HepG2 (cell line): Measurements from ENCODE around the gene GATC. TPM values are rescaled to one million over a fixed set of nuclear protein-coding genes. Genes with fewer than 3 reads are reported as not detected.

Source experiments
- ATAC-seq: fragments of 200-7000 bp; cut with Tn5 transposase; 3 replicates; pipeline ENCODE4 v1.9.1; 2020; ENCODE audit warnings: mild to moderate bottlenecking, moderate library complexity
- BruUV-seq: library from RNA; stranded (reverse); fragments of 400-500 nt; replicated peaks from 2 replicates; lab custom pipeline; 2021; lab: Mats Ljungman, UMichigan
- CTCF ChIA-PET: fragments of 300-600 bp; formaldehyde crosslinking; extraction: SDS; loops from one replicate; lab custom pipeline; 2021; ENCODE audit warnings: low total read pairs, inconsistent platforms, low intra/inter-chr PET ratio; lab: Yijun Ruan, JAX
- POLR2A ChIA-PET: fragments of 350-600 bp; sonication (Branson Sonifier 250); formaldehyde crosslinking; loops from one replicate; lab custom pipeline; 2020; ENCODE audit warnings: antibody characterized with exemption, inconsistent platforms; lab: Yijun Ruan, JAX
- DNase-seq: peaks from one replicate; pipeline ENCODE4 v3.0.0-alpha.2; 2015; ENCODE audit warnings: low spot score
- FAIRE-seq: peaks from 3 replicates; lab custom pipeline; 2011; peaks lifted over from hg19 to GRCh38; lab: Jason Lieb, UNC
- H2AFZ ChIP-seq: one replicate; pipeline ENCODE4 v1.6.1; 2011; ENCODE audit warnings: low read length, inconsistent platforms
- H3K27ac ChIP-seq: fragments of 300-600 bp; 3 replicates; pipeline ENCODE4 v1.8.0; 2011; ENCODE audit warnings: mixed run types, mild to moderate bottlenecking, mixed read lengths, low read length, inconsistent platforms; ENCODE audit not compliant: insufficient read depth; ENCODE audit errors: extremely low read length
- H3K27me3 ChIP-seq, 2 experiments: fragments of 200-600 bp in 1 of 2; 2 replicates in 1 of 2; 3 replicates in 1 of 2; pipeline versions ENCODE4 v1.6.0 to v1.8.0; 2011; ENCODE audit warnings: low read length in 2 of 2, mild to moderate bottlenecking in 2 of 2, moderate library complexity in 2 of 2, inconsistent platforms in 1 of 2; ENCODE audit not compliant: insufficient read depth in 2 of 2, control insufficient read depth in 1 of 2
- H3K36me3 ChIP-seq, 2 experiments: fragments of 200-600 bp in 1 of 2; replicated peaks in 1 of 2; 2 replicates in 1 of 2; 3 replicates in 1 of 2; pipeline versions ENCODE4 v1.5.1 to v1.8.0; 2011; ENCODE audit warnings: low read length in 2 of 2, inconsistent platforms in 1 of 2; ENCODE audit not compliant: insufficient read depth in 2 of 2, control insufficient read depth in 1 of 2
- H3K4me1 ChIP-seq: 2 replicates; pipeline ENCODE4 v1.5.1; 2012; ENCODE audit warnings: low read length, inconsistent platforms; ENCODE audit not compliant: insufficient read depth
- H3K4me2 ChIP-seq: 2 replicates; pipeline ENCODE4 v1.6.0; 2011; ENCODE audit warnings: low read depth, low read length, inconsistent platforms
- H3K4me3 ChIP-seq, 3 experiments: fragments of 200-600 bp in 1 of 3; sonication (generic), shearing (Covaris generic) in 1 of 3; replicated peaks in 1 of 3; 2 replicates each; pipeline ENCODE4 v1.5.1; 2011 to 2016; ENCODE audit warnings: low read length in 3 of 3, inconsistent platforms in 2 of 3, low read depth in 2 of 3, mild to moderate bottlenecking in 2 of 3, control low read depth in 1 of 3, mixed read lengths in 1 of 3; ENCODE audit not compliant: insufficient read depth in 1 of 3
- H3K79me2 ChIP-seq: one replicate; pipeline ENCODE4 v1.6.1; 2011; ENCODE audit warnings: low read length, inconsistent platforms; ENCODE audit not compliant: insufficient read depth
- H3K9ac ChIP-seq: 2 replicates; pipeline ENCODE4 v1.6.0; 2011; ENCODE audit warnings: mild to moderate bottlenecking, low read depth, low read length, inconsistent platforms; ENCODE audit not compliant: insufficient read depth
- H3K9me3 ChIP-seq: 2 replicates; pipeline ENCODE4 v1.5.1; 2012; ENCODE audit warnings: mild to moderate bottlenecking, low read length
- H4K20me1 ChIP-seq: 2 replicates; pipeline ENCODE4 v1.6.0; 2011; ENCODE audit warnings: inconsistent platforms, mild to moderate bottlenecking, low read length, moderate library complexity; ENCODE audit not compliant: insufficient read depth
- CREB3 ChIP-seq: sonication (generic); formaldehyde crosslinking; IDR thresholded peaks from 2 replicates; pipeline ENCODE4 v1.5.0; 2020; ENCODE audit warnings: missing genetic modification reagents
- RBM22 ChIP-seq: fragments of 200-400 bp; formaldehyde crosslinking; optimal IDR thresholded peaks from 2 replicates; pipeline ENCODE3; 2017; ENCODE audit warnings: mild to moderate bottlenecking, low read length, moderate library complexity
- RXRB ChIP-seq: IDR thresholded peaks from 2 replicates; pipeline ENCODE4 v1.6.1; 2016; ENCODE audit warnings: borderline replicate concordance, missing genetic modification reagents, missing compliant biosample characterization
- SUZ12 ChIP-seq: fragments of 150-350 bp; IDR thresholded peaks from 2 replicates; pipeline ENCODE4 v1.6.1; 2014; ENCODE audit warnings: low read depth, low read length
- ZBTB3 ChIP-seq: sonication (generic); formaldehyde crosslinking; IDR thresholded peaks from 2 replicates; pipeline ENCODE4 v1.4.0; 2020; ENCODE audit warnings: low read depth, mild to moderate bottlenecking, moderate library complexity, missing genetic modification reagents, borderline replicate concordance
- ZKSCAN1 ChIP-seq: fragments of 150-350 bp; IDR thresholded peaks from 2 replicates; pipeline ENCODE4 v1.6.1; 2014; ENCODE audit warnings: low read length
- ZMAT3 ChIP-seq: sonication (generic); formaldehyde crosslinking; conservative IDR thresholded peaks from 2 replicates; pipeline ENCODE4 v1.7.0; 2021; ENCODE audit warnings: missing genetic modification reagents
- ZNF282 ChIP-seq: fragments of 450-650 bp; IDR thresholded peaks from 2 replicates; pipeline ENCODE4 v1.6.1; 2018; ENCODE audit not compliant: partially characterized antibody
- ZNF296 ChIP-seq: sonication (generic); formaldehyde crosslinking; conservative IDR thresholded peaks from 2 replicates; pipeline ENCODE4 v1.5.0; 2020; ENCODE audit warnings: mild to moderate bottlenecking, missing genetic modification reagents
- ZNF589 ChIP-seq: sonication (generic); formaldehyde crosslinking; conservative IDR thresholded peaks from 2 replicates; pipeline ENCODE4 v1.8.0; 2022; ENCODE audit warnings: mild to moderate bottlenecking, moderate library complexity, missing genetic modification reagents
- ZNF652 ChIP-seq: IDR thresholded peaks from 2 replicates; pipeline ENCODE4 v1.6.1; 2016; ENCODE audit warnings: low read depth, borderline replicate concordance
- ZXDC ChIP-seq: sonication (generic); formaldehyde crosslinking; IDR thresholded peaks from 2 replicates; pipeline ENCODE4 v1.5.0; 2020; ENCODE audit warnings: mild to moderate bottlenecking, missing genetic modification reagents
- WGBS: methylation state at CpG from one replicate; pipeline ENCODE4 v1.1.6; 2017; ENCODE audit warnings: low lambda C conversion rate; 5-methylcytosine and 5-hydroxymethylcytosine counted together
- in situ Hi-C: cut with HindIII; loops from 2 replicates; pipeline ENCODE4 v1.10.0; 2017; ENCODE audit warnings: low pct_unique_long_range_greater_than_20kb; ENCODE audit not compliant: extremely low pct_ligation_motif_present
- intact Hi-C: fragments of 100-400 bp; cut with micrococcal nuclease; formaldehyde crosslinking; loops from one replicate; pipeline ENCODE4 v1.10.0; 2022; ENCODE audit not compliant: unreplicated experiment
- polyA plus RNA-seq, 8 experiments: library from polyadenylated mRNA; depleted of rRNA in 3 of 8; stranded (reverse) in 7 of 8; unstranded in 1 of 8; fragments of >200 nt; fragmentation: Illumina TruSeq in 4 of 8; extraction: Trizol in 4 of 8; gene quantifications; 2 replicates each; pipeline versions ENCODE4 v1.2.1 to v1.2.3, GENCODE V29; 2011 to 2016; ENCODE audit warnings: low read depth in 4 of 8, missing spikeins in 1 of 8, mixed read lengths in 1 of 8; ENCODE audit not compliant: insufficient read depth in 1 of 8
- total RNA-seq, 5 experiments: library from RNA; depleted of rRNA; stranded (reverse); fragments of >200 nt; fragmentation: Illumina TruSeq; extraction: Trizol; gene quantifications; 2 replicates each; pipeline ENCODE4 v1.2.3, GENCODE V29; 2016; ENCODE audit warnings: low read depth in 1 of 5
- TF ChIP-seq, protein P1 (sequence below): sonication (generic); formaldehyde crosslinking; IDR thresholded peaks from 2 replicates; pipeline ENCODE4 v1.4.0; 2020; ENCODE audit warnings: missing genetic modification reagents

The GATC gene
- total and polyA plus RNA-seq, 2 of the 13 experiments (the other 11 are each of a cell fraction or from before 2014, with no cell fraction given): 17.7 to 29.7 TPM

DNA sequence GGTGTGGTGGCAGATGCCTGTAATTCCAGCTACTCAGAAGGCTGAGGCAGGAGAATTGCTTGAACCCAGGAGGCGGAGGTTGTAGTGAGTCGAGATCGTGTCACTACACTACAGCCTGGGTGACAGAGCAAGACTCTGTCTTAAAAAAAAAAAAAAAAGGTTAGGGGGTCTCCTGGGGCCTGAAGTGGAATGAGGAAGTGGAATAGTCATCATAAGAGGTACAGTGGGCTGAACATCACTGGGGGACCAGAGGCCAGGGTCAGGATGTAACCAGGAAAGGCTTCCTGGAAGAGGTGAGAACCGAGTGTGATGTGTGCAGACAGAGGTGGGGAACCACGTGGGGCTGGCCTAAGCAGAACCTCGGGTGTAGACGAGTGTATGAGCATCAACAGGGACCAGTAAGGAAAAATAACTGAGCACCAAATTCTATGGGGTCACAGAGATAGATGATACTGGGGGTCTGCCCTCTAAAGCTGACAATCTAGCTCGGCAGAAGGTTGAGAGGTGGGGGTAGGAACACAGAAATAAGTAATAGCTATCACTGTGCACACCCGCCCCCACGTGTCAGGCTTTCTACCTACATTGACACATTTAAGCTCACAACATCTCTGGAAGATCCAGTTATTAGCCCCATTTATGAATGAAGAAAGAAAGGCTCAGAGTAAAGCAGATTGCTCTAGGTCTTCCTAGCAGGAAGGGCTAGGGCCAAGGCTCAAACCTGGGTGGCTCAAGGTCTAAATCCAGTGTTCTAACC lies 13.3 kb upstream of the GATC start (continued):
- no peak for TF ChIP-seq CREB3 (CRISPR knock-in tag)

DNA sequence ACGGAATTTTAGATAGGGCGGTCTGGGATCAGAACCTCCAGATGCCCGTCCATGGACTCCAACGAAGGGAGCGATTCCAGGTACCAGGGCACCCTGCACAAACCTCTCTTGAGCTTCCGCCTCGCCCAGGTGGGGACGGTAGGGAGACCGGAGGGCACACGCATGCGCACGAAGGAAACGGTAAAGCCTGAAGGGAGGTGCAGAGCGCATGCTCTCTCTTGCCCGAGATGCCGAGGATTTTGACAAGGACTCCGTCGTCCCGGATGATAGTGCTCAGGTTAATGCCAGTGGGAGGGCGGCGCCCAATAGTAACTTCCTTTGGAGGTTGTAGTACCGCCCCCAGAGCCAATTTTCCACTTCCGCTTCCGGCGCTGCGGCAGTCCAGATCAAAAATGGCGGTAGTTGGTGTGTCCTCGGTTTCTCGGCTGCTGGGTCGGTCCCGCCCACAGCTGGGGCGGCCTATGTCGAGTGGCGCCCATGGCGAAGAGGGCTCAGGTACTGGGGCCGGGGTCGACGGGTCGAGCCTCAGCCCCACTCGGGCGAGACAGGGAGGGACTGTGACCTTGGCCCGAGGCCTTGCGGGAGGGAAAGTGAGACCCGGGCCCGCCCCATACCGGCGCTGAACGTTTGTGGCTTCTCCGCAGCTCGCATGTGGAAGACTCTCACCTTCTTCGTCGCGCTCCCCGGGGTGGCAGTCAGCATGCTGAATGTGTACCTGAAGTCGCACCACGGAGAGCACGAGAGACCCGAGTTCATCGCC lies 8.3 kb upstream of the GATC start, which contains the start of gene COX6A1:
Gene COX6A1 (plus strand): TSS at position 379 of the 760 bp plus-strand sequence. CDS start 14 bp downstream, at position 393.
- peak within 1 kb of the TSS; percentile 99 for H2AFZ ChIP-seq
- peak within 1 kb of the TSS; percentile 52 for H3K27ac ChIP-seq
- H3K4me1 ChIP-seq: peaks cover 31% of the 10 kb centered on the region
- intact Hi-C loops (loop anchor here (2.0 to 10.0 kb wide), 2 partner anchors 29 to 113 kb away; partner anchors contain the start of gene PLA2G1B), in situ Hi-C loops (loop anchor here (10.0 kb wide), 1 partner anchor 113 kb away; the partner anchor contains the start of gene PLA2G1B)
- ChIA-PET POLR2A (interaction anchor here (0.7 to 1.5 kb wide), 12 partner anchors 8 to 237 kb away, joined by 3 to 8 read pairs (median 4); partner anchors contain the start of genes RNU4-2, RPLP0 and SIRT4), CTCF (interaction anchor here (1.0 kb wide), 1 partner anchor 82 kb away, joined by 3 read pairs; no protein-coding TSS in a partner anchor)
- peak within 1 kb of the TSS; percentile 85 to 96 (median 90) for H3K4me3 ChIP-seq
- DNase-seq (peak; percentile 99), FAIRE-seq (peak; percentile 88), ATAC-seq (peak; percentile 97)
- BruUV-seq: no TSS peak
- peaks cover 6 to 12% of the 10 kb centered on the region in 2 experiments; a peak in 3 of 5 replicates for H3K36me3 ChIP-seq
- no peaks in the 10 kb centered on the region for H3K9me3 ChIP-seq
- no peaks in the 10 kb centered on the region; a peak in 1 of 5 replicates for H3K27me3 ChIP-seq
- peak within 1 kb of the TSS; percentile 90 for H3K4me2 ChIP-seq
- 0% methylated on average over 19 of the region's 59 CpGs for WGBS
- H3K9ac ChIP-seq: peak within 1 kb of the TSS; percentile 79
- peaks cover 16% of the 10 kb centered on the region; the same call in 1 of the 2 replicates for H4K20me1 ChIP-seq
- peaks cover 21% of the 10 kb centered on the region for H3K79me2 ChIP-seq
- TF ChIP-seq RBM22: no peak
- TF ChIP-seq SUZ12: no peak
- TF ChIP-seq ZNF282: no peak
- TF ChIP-seq ZNF652 (CRISPR knock-in tag): no peak
- no peak for TF ChIP-seq ZMAT3 (CRISPR knock-in tag)
- no peak for TF ChIP-seq ZNF296 (CRISPR knock-in tag)
- no peak for TF ChIP-seq RXRB (CRISPR knock-in tag)
- TF ChIP-seq, protein P1, sequence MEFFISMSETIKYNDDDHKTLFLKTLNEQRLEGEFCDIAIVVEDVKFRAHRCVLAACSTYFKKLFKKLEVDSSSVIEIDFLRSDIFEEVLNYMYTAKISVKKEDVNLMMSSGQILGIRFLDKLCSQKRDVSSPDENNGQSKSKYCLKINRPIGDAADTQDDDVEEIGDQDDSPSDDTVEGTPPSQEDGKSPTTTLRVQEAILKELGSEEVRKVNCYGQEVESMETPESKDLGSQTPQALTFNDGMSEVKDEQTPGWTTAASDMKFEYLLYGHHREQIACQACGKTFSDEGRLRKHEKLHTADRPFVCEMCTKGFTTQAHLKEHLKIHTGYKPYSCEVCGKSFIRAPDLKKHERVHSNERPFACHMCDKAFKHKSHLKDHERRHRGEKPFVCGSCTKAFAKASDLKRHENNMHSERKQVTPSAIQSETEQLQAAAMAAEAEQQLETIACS: no peak
- no peak for TF ChIP-seq ZKSCAN1
- TF ChIP-seq ZBTB3: no peak
- no peak for TF ChIP-seq ZXDC
- TF ChIP-seq ZNF589: no peak
